IPS-15b (cell line): ENCODE results near the gene NLK.
"Not testable (repeated sequence)": the region's sequence is repeated elsewhere in the genome, so short reads cannot be mapped to it uniquely, and the experiment has no call there.

Source experiments
- H3K27me3 ChIP-seq: one replicate; pipeline ENCODE4 v1.6.1; 2013; ENCODE audit warnings: low read length; ENCODE audit not compliant: control insufficient read depth, insufficient read depth
- H3K36me3 ChIP-seq: one replicate; pipeline ENCODE4 v1.6.1; 2013; ENCODE audit warnings: low read length; ENCODE audit not compliant: control insufficient read depth, insufficient read depth
- H3K4me1 ChIP-seq: one replicate; pipeline ENCODE4 v1.6.1; 2013; ENCODE audit warnings: mild to moderate bottlenecking, low read length; ENCODE audit not compliant: control insufficient read depth, insufficient read depth
- H3K4me3 ChIP-seq: one replicate; pipeline ENCODE4 v1.5.1; 2013; ENCODE audit warnings: low read depth, low read length
- H3K9ac ChIP-seq: one replicate; pipeline ENCODE4 v1.6.1; 2013; ENCODE audit warnings: low read depth, mild to moderate bottlenecking, low read length
- H3K9me3 ChIP-seq: one replicate; pipeline ENCODE4 v1.6.1; 2013; ENCODE audit warnings: mild to moderate bottlenecking, low read length; ENCODE audit not compliant: control insufficient read depth, insufficient read depth

NLK gene

DNA sequence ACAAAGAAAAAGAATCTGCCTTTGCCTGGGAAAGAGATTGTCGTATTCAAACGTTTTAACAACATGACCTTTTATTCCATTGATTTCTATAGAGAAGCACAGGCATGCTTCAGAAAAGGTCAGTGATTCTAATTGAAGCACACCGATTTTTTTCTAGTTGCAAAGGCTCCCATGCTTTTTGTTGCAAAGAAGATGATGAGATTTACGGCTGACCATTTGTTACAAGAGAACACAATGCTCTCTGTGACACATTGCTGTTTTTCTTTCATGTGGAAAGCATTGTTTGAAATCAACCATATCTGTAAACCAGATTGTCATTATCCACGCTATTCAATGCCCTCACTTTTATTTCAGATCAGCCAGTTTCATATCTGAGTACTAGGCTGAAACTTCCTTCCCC lies 99.8 kb downstream of the NLK start:
- H3K4me1 ChIP-seq, result no peaks in the 10 kb centered on the region
- H3K4me3 ChIP-seq, result no peak overlapping the region
- no peaks in the 10 kb centered on the region for H3K27me3 ChIP-seq
- no peaks in the 10 kb centered on the region for H3K9me3 ChIP-seq
- no peaks in the 10 kb centered on the region for H3K36me3 ChIP-seq
- H3K9ac ChIP-seq, result no peak overlapping the region

GRCh38 chr17:28144019-28144418 lies 101.5 kb downstream of the NLK start:
- no peak overlapping the region for H3K4me3 ChIP-seq
- no peak overlapping the region for H3K9ac ChIP-seq
- no peaks in the 10 kb centered on the region for H3K36me3 ChIP-seq
- H3K9me3 ChIP-seq, result no peaks in the 10 kb centered on the region
- H3K4me1 ChIP-seq, result no peaks in the 10 kb centered on the region
- no peaks in the 10 kb centered on the region for H3K27me3 ChIP-seq

- no peaks in the 10 kb centered on the region for H3K4me1 ChIP-seq
- no peaks in the 10 kb centered on the region for H3K27me3 ChIP-seq
- H3K9me3 ChIP-seq, result no peaks in the 10 kb centered on the region
- no peak overlapping the region for H3K9ac ChIP-seq
- H3K4me3 ChIP-seq, result no peak overlapping the region
- no peaks in the 10 kb centered on the region for H3K36me3 ChIP-seq
Measured at GRCh38 chr17:28145348-28145747, 102.9 kb downstream of the NLK start.

- H3K9ac ChIP-seq, result no peak overlapping the region
- H3K27me3 ChIP-seq, result no peaks in the 10 kb centered on the region
- H3K36me3 ChIP-seq, result no peaks in the 10 kb centered on the region
- H3K4me3 ChIP-seq, result no peak overlapping the region
- no peaks in the 10 kb centered on the region for H3K9me3 ChIP-seq
- no peaks in the 10 kb centered on the region for H3K4me1 ChIP-seq
Measured at GRCh38 chr17:28147017-28147416, 104.5 kb downstream of the NLK start.

- Histone ChIP-seq H3K36me3 (no peaks in the 10 kb centered on the region), H3K4me3 (no peak overlapping the region), H3K4me1 (no peaks in the 10 kb centered on the region), H3K27me3 (no peaks in the 10 kb centered on the region), H3K9me3 (no peaks in the 10 kb centered on the region), H3K9ac (no peak overlapping the region)
Measured at GRCh38 chr17:28151001-28151400, 108.5 kb downstream of the NLK start.

DNA sequence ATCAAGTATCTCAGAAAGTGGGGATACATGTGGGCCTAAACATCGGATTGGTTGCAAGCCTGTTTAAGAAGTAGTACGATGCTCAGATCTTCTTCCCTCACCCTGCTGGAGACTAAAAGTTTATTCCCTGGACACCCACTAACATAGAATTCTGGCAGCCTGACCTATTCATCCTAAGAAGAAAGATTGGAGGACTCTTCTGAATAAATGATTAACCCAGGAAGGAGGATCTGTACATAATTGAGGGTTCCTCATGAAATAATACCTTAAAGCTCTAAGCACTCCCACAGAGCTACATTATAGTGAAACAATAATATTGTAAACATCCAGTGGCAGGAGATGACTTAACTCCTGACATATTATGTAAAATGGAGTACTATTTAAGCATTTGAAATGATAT lies 111.7 kb downstream of the NLK start:
- no peak overlapping the region for H3K9ac ChIP-seq
- H3K27me3 ChIP-seq, result no peaks in the 10 kb centered on the region
- no peaks in the 10 kb centered on the region for H3K4me1 ChIP-seq
- no peaks in the 10 kb centered on the region for H3K9me3 ChIP-seq
- H3K36me3 ChIP-seq, result no peaks in the 10 kb centered on the region
- H3K4me3 ChIP-seq, result no peak overlapping the region

- not testable (repeated sequence) for H3K27me3 ChIP-seq, H3K9ac ChIP-seq, H3K36me3 ChIP-seq, H3K4me3 ChIP-seq, H3K4me1 ChIP-seq, H3K9me3 ChIP-seq
Measured at GRCh38 chr17:28155405-28155804, 112.9 kb downstream of the NLK start.

- H3K9ac ChIP-seq, result no peak overlapping the region
- H3K9me3 ChIP-seq, result no peaks in the 10 kb centered on the region
- H3K36me3 ChIP-seq, result no peaks in the 10 kb centered on the region
- peaks cover 5% of the 10 kb centered on the region for H3K4me1 ChIP-seq
- no peak overlapping the region for H3K4me3 ChIP-seq
- no peaks in the 10 kb centered on the region for H3K27me3 ChIP-seq
Measured at GRCh38 chr17:28159004-28159403, 116.5 kb downstream of the NLK start.

DNA sequence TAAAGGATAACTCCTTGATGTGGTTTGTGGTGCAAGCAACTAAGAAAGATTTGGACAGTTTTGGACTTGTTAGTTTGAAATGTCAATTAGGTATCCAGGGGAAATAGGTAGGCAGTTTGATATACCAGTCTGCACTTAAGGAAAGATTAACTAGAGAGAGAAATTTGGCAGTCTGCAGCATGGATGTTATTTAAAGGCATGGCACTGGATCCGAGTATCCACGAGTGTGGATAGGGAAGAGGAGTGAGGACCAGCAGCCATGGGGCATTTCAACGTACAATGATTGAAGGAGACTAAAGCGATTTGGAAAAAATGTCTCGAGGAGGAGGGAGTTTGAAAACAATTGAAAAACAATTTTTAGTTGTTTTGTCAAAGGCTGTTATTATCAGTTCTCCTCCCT lies 117.4 kb downstream of the NLK start:
- no peak overlapping the region for H3K4me3 ChIP-seq
- no peaks in the 10 kb centered on the region for H3K9me3 ChIP-seq
- no peak overlapping the region for H3K9ac ChIP-seq
- H3K36me3 ChIP-seq, result no peaks in the 10 kb centered on the region
- no peaks in the 10 kb centered on the region for H3K27me3 ChIP-seq
- peaks cover 5% of the 10 kb centered on the region for H3K4me1 ChIP-seq

GRCh38 chr17:28160610-28161009 lies 118.1 kb downstream of the NLK start:
- Histone ChIP-seq H3K9me3 (no peaks in the 10 kb centered on the region), H3K9ac (no peak overlapping the region), H3K27me3 (no peaks in the 10 kb centered on the region), H3K4me1 (peaks cover 5% of the 10 kb centered on the region), H3K36me3 (no peaks in the 10 kb centered on the region), H3K4me3 (no peak overlapping the region)

- Histone ChIP-seq H3K9ac (no peak overlapping the region), H3K36me3 (no peaks in the 10 kb centered on the region), H3K4me3 (no peak overlapping the region), H3K27me3 (no peaks in the 10 kb centered on the region), H3K9me3 (no peaks in the 10 kb centered on the region), H3K4me1 (peaks cover 5% of the 10 kb centered on the region)
Measured at GRCh38 chr17:28161311-28161710, 118.8 kb downstream of the NLK start.

GRCh38 chr17:28166478-28166877 lies 124.0 kb downstream of the NLK start:
- Histone ChIP-seq H3K36me3 (no peaks in the 10 kb centered on the region), H3K4me1 (peaks cover 10% of the 10 kb centered on the region), H3K9ac (no peak overlapping the region), H3K9me3 (no peaks in the 10 kb centered on the region), H3K4me3 (no peak overlapping the region), H3K27me3 (no peaks in the 10 kb centered on the region)
